GM13976 (cell line): Measurements from ENCODE around the gene SNX3.
"Not testable (repeated sequence)": the region's sequence is repeated elsewhere in the genome, so short reads cannot be mapped to it uniquely, and the experiment has no call there.

Source experiments
- DNase-seq: peaks from one replicate; pipeline ENCODE4 v3.0.0; 2012; ENCODE audit warnings: low spot score
- CTCF ChIP-seq: IDR thresholded peaks from 2 replicates; pipeline ENCODE4 v1.5.1; 2012; ENCODE audit warnings: borderline replicate concordance, mild to moderate bottlenecking; ENCODE audit not compliant: insufficient read depth; ENCODE audit errors: extremely low read depth, missing control alignments, control extremely low read depth
- in situ Hi-C: fragments of 300-500 bp; cut with MboI; formaldehyde crosslinking; loops from one replicate; pipeline ENCODE4 v1.12.0; 2022; ENCODE audit warnings: low sequenced_read_pairs, mixed read lengths, inconsistent platforms; ENCODE audit not compliant: unreplicated experiment

Gene SNX3

GRCh38 chr6:108294727-108295625, 34.1 kb upstream of the SNX3 start, which contains the start of gene AFG1L:
Gene AFG1L (plus strand): TSS chr6:108295054. CDS start chr6:108295080, 26 bp downstream.
- no peak for TF ChIP-seq CTCF
- DNase-seq: peak; percentile 90
- in situ Hi-C loops: no loop called here

GRCh38 chr6:108294297-108294726, 33.5 kb upstream of the SNX3 start:
- DNase-seq: no peak
- in situ Hi-C loops: no loop called here
- no peak for TF ChIP-seq CTCF

GRCh38 chr6:108293527-108294296, 32.9 kb upstream of the SNX3 start:
- no peak for TF ChIP-seq CTCF
- in situ Hi-C loops: no loop called here
- DNase-seq: no peak

- DNase-seq, in situ Hi-C loops: not testable (repeated sequence)
Measured at GRCh38 chr6:108292561-108292960, 31.7 kb upstream of the SNX3 start.

- in situ Hi-C loops: no loop called here
Measured at GRCh38 chr6:108291091-108291490, 30.3 kb upstream of the SNX3 start.

GRCh38 chr6:108288742-108289141, 27.9 kb upstream of the SNX3 start:
- in situ Hi-C loops: no loop called here
- DNase-seq: no peak
- no peak for TF ChIP-seq CTCF

More at GRCh38 chr6:108291091-108291490, 30.3 kb upstream of the SNX3 start:
- no peak for DNase-seq
- no peak for TF ChIP-seq CTCF
